Gastrocnemius medialis (tissue), 4 donors: ENCODE data around the gene NGB. TPM values are rescaled to one million over a fixed set of nuclear protein-coding genes. Genes with fewer than 3 reads are reported as not detected.

Experiments used
- ATAC-seq, 2 donors: fragments of 150-250 bp; one replicate each; pipeline ENCODE4 v1.9.1; 2016
- DNase-seq, 2 donors: peaks; one replicate each; pipeline ENCODE4 v3.0.0-alpha.2; 2019
- H3K27ac ChIP-seq, 4 donors: fragments of 200-600 bp; sonication (generic); 1 replicate in 1 of 4; 2 replicates in 3 of 4; pipeline ENCODE4 v1.5.1; 2016 to 2018; ENCODE audit warnings: mild to moderate bottlenecking in 2 of 4, moderate library complexity in 1 of 4
- H3K27me3 ChIP-seq, 3 donors: fragments of 200-600 bp; sonication (generic) in 2 of 3; 1 replicate in 1 of 3; 2 replicates in 2 of 3; pipeline versions ENCODE4 v1.5.1 to v1.6.0; 2016 to 2019; ENCODE audit warnings: mild to moderate bottlenecking in 1 of 3, moderate library complexity in 1 of 3
- H3K36me3 ChIP-seq, 2 donors: fragments of 200-600 bp; sonication (generic) in 1 of 2; one replicate each; pipeline ENCODE4 v1.5.1; 2017 to 2018
- H3K4me1 ChIP-seq, 2 donors: fragments of 200-600 bp; sonication (generic) in 1 of 2; one replicate each; pipeline ENCODE4 v1.5.1; 2016 to 2017; ENCODE audit warnings: mild to moderate bottlenecking in 2 of 2
- H3K4me3 ChIP-seq, 4 donors: fragments of 200-600 bp; sonication (generic) in 3 of 4; 1 replicate in 1 of 4; 2 replicates in 3 of 4; pipeline ENCODE4 v1.5.1; 2016 to 2019; ENCODE audit warnings: mild to moderate bottlenecking in 2 of 4
- H3K9me3 ChIP-seq, 3 donors: fragments of 200-600 bp; sonication (generic) in 2 of 3; 1 replicate in 1 of 3; 2 replicates in 2 of 3; pipeline ENCODE4 v1.5.1; 2016 to 2019
- CTCF ChIP-seq, 5 experiments: fragments of 450-650 bp in 3 of 5; fragments of 200-600 bp in 2 of 5; sonication (generic) in 2 of 5; IDR thresholded peaks in 4 of 5; conservative IDR thresholded peaks in 1 of 5; 1 replicate in 4 of 5; 2 replicates in 1 of 5; pipeline ENCODE4 v1.5.1; 2016 to 2019; ENCODE audit warnings: antibody characterized with exemption in 5 of 5, mild to moderate bottlenecking in 3 of 5, moderate library complexity in 3 of 5
- POLR2A ChIP-seq, 2 donors: fragments of 450-650 bp; IDR thresholded peaks; one replicate each; pipeline ENCODE4 v1.6.1; 2017; ENCODE audit warnings: antibody characterized with exemption in 2 of 2, mild to moderate bottlenecking in 2 of 2, moderate library complexity in 2 of 2
- in situ Hi-C, 4 donors: fragments of 200-750 bp; cut with MboI; loops; one replicate each; pipeline versions ENCODE4 v1.15.0 to v1.8.0; 2017; ENCODE audit warnings: low sequenced_read_pairs in 4 of 4
- intact Hi-C: fragments of 100-400 bp; cut with DNase I; formaldehyde crosslinking; loops from one replicate; pipeline ENCODE4 v1.15.1; 2023; ENCODE audit warnings: low total_unique reads
- total RNA-seq, 4 donors: library from RNA; depleted of rRNA; stranded (reverse); fragments of >200 nt; gene quantifications; one replicate each; pipeline versions ENCODE4 v1.1.0 to v1.2.3, GENCODE V29; 2016

Gene NGB
- total RNA-seq, 4 donors from 2014 or later = not detected

GRCh38 chr14:77276959-77277358, 6.0 kb upstream of the NGB start:
- H3K36me3 ChIP-seq = peaks cover 0 to 59% of the 10 kb centered on the region in 2 donors
- H3K9me3 ChIP-seq = no peaks in the 10 kb centered on the region
- intact Hi-C loops = no loop called here
- H3K4me3 ChIP-seq = no peak overlapping the region
- no peaks in the 10 kb centered on the region for H3K4me1 ChIP-seq
- no peak overlapping the region for H3K27ac ChIP-seq
- peaks cover 9 to 17% (median 12%) of the 10 kb centered on the region in 3 donors for H3K27me3 ChIP-seq
- ATAC-seq (no peak), DNase-seq (no peak)
- TF ChIP-seq POLR2A (IDR thresholded peaks at IDR 0.05) (no peak), CTCF (IDR thresholded peaks at IDR 0.05 in 4 of 5, conservative IDR thresholded peaks at IDR 0.05 in 1 of 5) (no peak)
- in situ Hi-C loops = loop anchor here in 1 of 4 donors (25.0 kb wide), 1 partner anchor 415 kb away; no protein-coding TSS in a partner anchor

- Histone ChIP-seq H3K27ac (no peak overlapping the region), H3K4me3 (no peak overlapping the region), H3K27me3 (peaks cover 15 to 19% (median 17%) of the 10 kb centered on the region in 3 donors), H3K36me3 (peaks cover 0 to 54% of the 10 kb centered on the region in 2 donors), H3K9me3 (no peaks in the 10 kb centered on the region), H3K4me1 (no peaks in the 10 kb centered on the region)
- intact Hi-C loops = no loop called here
- in situ Hi-C loops = loop anchor here in 1 of 4 donors (25.0 kb wide), 1 partner anchor 414 kb away; no protein-coding TSS in a partner anchor
- DNase-seq (no peak), ATAC-seq (no peak)
- TF ChIP-seq POLR2A (IDR thresholded peaks at IDR 0.05) (no peak), CTCF (IDR thresholded peaks at IDR 0.05 in 4 of 5, conservative IDR thresholded peaks at IDR 0.05 in 1 of 5) (no peak)
Measured at GRCh38 chr14:77276295-77276935, 5.4 kb upstream of the NGB start.

GRCh38 chr14:77275601-77276017, 4.6 kb upstream of the NGB start:
- Histone ChIP-seq H3K27me3 (peaks cover 19 to 25% (median 25%) of the 10 kb centered on the region in 3 donors), H3K27ac (no peak overlapping the region), H3K36me3 (peaks cover 0 to 46% of the 10 kb centered on the region in 2 donors), H3K4me1 (no peaks in the 10 kb centered on the region), H3K4me3 (no peak overlapping the region), H3K9me3 (no peaks in the 10 kb centered on the region)
- DNase-seq = no peak
- TF ChIP-seq POLR2A (IDR thresholded peaks at IDR 0.05) = no peak
- TF ChIP-seq CTCF (IDR thresholded peaks at IDR 0.05 in 4 of 5, conservative IDR thresholded peaks at IDR 0.05 in 1 of 5) = no peak
- in situ Hi-C loops (loop anchor here in 1 of 4 donors (25.0 kb wide), 1 partner anchor 413 kb away; no protein-coding TSS in a partner anchor), intact Hi-C loops (no loop called here)
- ATAC-seq = no peak

GRCh38 chr14:77275041-77275580, 4.1 kb upstream of the NGB start:
- H3K4me1 ChIP-seq = no peaks in the 10 kb centered on the region
- in situ Hi-C loops = loop anchor here in 1 of 4 donors (25.0 kb wide), 1 partner anchor 413 kb away; no protein-coding TSS in a partner anchor
- DNase-seq = no peak
- no peak overlapping the region for H3K27ac ChIP-seq
- intact Hi-C loops = no loop called here
- TF ChIP-seq CTCF (IDR thresholded peaks at IDR 0.05 in 4 of 5, conservative IDR thresholded peaks at IDR 0.05 in 1 of 5) (no peak), POLR2A (IDR thresholded peaks at IDR 0.05) (no peak)
- H3K4me3 ChIP-seq = no peak overlapping the region
- ATAC-seq = no peak
- H3K9me3 ChIP-seq = no peaks in the 10 kb centered on the region
- H3K36me3 ChIP-seq = peaks cover 0 to 41% of the 10 kb centered on the region in 2 donors
- H3K27me3 ChIP-seq = peaks cover 19 to 30% (median 30%) of the 10 kb centered on the region in 3 donors
